Thymus (tissue), 11 donors: ENCODE measurements around the gene CSF3. TPM values are rescaled to one million over a fixed set of nuclear protein-coding genes. Genes with fewer than 3 reads are reported as not detected.

Experiments
- DNase-seq, 9 donors: peaks; one replicate each; pipeline ENCODE4 v3.0.0-alpha.2; 2013; ENCODE audit warnings: low spot score in 9 of 9, low read depth in 6 of 9, missing footprints in 1 of 9
- H3K27ac ChIP-seq, 2 donors: one replicate each; pipeline ENCODE4 v1.5.1; 2013; ENCODE audit warnings: control low read depth in 1 of 2, low read depth in 1 of 2, low read length in 1 of 2, mild to moderate bottlenecking in 1 of 2, moderate library complexity in 1 of 2
- H3K27me3 ChIP-seq, 2 donors: one replicate each; pipeline ENCODE4 v1.5.1; 2013; ENCODE audit warnings: low read length in 1 of 2; ENCODE audit not compliant: control insufficient read depth in 2 of 2, insufficient read depth in 1 of 2
- H3K36me3 ChIP-seq, 2 donors: one replicate each; pipeline ENCODE4 v1.5.1; 2013; ENCODE audit warnings: low read length in 1 of 2, mild to moderate bottlenecking in 1 of 2, moderate library complexity in 1 of 2; ENCODE audit not compliant: control insufficient read depth in 2 of 2, insufficient read depth in 2 of 2
- H3K4me1 ChIP-seq, 2 donors: one replicate each; pipeline ENCODE4 v1.5.1; 2013; ENCODE audit warnings: low read length in 2 of 2; ENCODE audit not compliant: control insufficient read depth in 2 of 2, insufficient read depth in 2 of 2
- H3K4me3 ChIP-seq, 2 donors: one replicate each; pipeline ENCODE4 v1.5.1; 2013; ENCODE audit warnings: low read length in 2 of 2, control low read depth in 1 of 2, mild to moderate bottlenecking in 1 of 2
- H3K9me3 ChIP-seq, 2 donors: one replicate each; pipeline ENCODE4 v1.5.1; 2013; ENCODE audit warnings: low read length in 1 of 2, mild to moderate bottlenecking in 1 of 2; ENCODE audit not compliant: control insufficient read depth in 2 of 2, insufficient read depth in 1 of 2
- WGBS: extraction: QIAGEN DNeasy Blood & Tissue Kit; methylation state at CpG from one replicate; pipeline ENCODE4 v1.1.7; 2013; 5-methylcytosine and 5-hydroxymethylcytosine counted together
- polyA plus RNA-seq: library from polyadenylated mRNA; stranded (reverse); fragments of 200-250 nt; gene quantifications from one replicate; pipeline ENCODE4 v1.2.3, GENCODE V29; 2013
- total RNA-seq: library from RNA; stranded (reverse); fragments of 120-200 nt; gene quantifications from one replicate; pipeline ENCODE4 v1.2.4, GENCODE V29; 2013
- donor health status: healthy.

Gene CSF3
- total and polyA plus RNA-seq, 2 donors, result 0.09 to 1.3 TPM

DNA sequence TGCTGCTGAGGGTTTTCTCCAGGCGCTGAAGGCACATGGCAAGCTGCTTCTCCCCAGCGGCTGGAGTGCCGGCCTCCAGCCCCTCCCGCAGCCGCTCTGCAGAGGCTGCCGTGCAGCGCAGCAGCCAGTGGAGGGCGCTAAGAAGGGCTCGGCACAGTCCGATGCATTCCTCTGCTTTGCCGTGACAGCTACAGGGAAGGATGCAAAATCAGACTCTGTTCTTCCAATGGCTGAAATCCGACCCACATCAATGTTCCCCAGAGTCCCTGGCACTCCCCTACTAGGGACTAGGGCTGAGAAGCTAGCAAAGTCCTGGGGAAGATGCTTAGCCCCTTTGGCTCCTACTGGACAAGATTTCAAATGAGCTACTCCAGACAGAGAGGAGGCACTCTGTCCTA is 19.9 kb downstream of the CSF3 start:
- H3K36me3 ChIP-seq, result peaks cover 57 to 62% of the 10 kb centered on the region in 2 donors
- 95% methylated on average over 12 of the region's 12 CpGs for whole genome bisulfite sequencing

DNA sequence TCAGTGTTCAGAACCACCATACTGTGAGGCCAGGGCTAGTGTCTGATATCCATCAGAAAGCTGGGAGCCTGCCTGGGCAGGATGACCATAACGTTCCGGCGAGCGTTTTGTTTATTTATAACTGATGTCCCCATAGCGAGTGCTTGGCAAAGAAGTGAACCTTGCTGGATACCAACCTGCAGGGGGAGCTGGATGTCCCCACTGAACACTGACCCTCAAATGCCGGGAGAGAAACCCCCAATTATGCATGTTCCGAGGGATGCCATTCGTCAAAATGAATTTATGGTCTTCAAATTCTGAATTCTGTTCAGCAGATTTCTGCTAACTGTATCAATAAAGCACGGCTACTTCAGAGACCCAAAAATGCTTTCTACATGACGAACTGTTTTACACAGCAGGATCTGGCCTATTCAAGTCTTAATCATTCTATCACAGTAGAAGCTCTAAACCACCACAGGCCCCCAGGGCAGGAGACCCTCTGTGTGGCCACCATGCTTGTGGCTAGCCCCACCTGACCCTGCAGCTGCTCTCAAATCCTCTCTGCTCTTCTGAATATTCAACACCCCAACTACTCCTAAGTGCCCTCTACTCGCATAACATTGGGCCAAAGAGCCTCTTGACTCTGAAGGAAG is 23.8 kb downstream of the CSF3 start:
- peak in 1 of 9 donors; percentile 12 for DNase-seq
- 84% methylated on average over 11 of the region's 11 CpGs for WGBS
- Histone ChIP-seq H3K9me3 (no peaks in the 10 kb centered on the region), H3K4me1 (no peaks in the 10 kb centered on the region), H3K4me3 (no peak overlapping the region), H3K27ac (no peak overlapping the region), H3K36me3 (peaks cover 33 to 36% of the 10 kb centered on the region in 2 donors), H3K27me3 (no peaks in the 10 kb centered on the region)

More for the DNA sequence above, 19.9 kb downstream of the CSF3 start:
- no peaks in the 10 kb centered on the region for H3K4me1 ChIP-seq
- no peaks in the 10 kb centered on the region for H3K27me3 ChIP-seq
- no peak overlapping the region for H3K27ac ChIP-seq
- no peak overlapping the region for H3K4me3 ChIP-seq
- H3K9me3 ChIP-seq, result no peaks in the 10 kb centered on the region
- no peak for DNase-seq

DNA sequence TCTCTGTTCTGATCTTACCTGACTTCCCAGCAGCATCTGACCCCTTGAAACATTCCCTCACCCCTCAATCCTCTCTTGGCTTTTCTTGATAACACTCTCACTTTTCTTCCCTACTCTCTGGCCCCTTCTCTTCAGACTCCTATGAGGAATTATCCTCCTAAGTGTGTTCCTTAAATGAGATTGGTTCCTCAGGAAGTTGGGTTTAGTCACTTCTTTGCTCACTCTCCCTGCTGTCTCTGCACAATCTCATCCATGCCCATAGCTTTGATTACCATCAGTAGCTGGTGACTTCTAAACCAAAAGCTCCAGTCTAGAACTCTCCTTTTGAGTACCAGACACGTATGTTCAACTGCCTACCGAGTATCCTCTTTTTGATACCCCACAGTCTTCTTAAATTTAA is 26.0 kb downstream of the CSF3 start:
- no peak for DNase-seq

DNA sequence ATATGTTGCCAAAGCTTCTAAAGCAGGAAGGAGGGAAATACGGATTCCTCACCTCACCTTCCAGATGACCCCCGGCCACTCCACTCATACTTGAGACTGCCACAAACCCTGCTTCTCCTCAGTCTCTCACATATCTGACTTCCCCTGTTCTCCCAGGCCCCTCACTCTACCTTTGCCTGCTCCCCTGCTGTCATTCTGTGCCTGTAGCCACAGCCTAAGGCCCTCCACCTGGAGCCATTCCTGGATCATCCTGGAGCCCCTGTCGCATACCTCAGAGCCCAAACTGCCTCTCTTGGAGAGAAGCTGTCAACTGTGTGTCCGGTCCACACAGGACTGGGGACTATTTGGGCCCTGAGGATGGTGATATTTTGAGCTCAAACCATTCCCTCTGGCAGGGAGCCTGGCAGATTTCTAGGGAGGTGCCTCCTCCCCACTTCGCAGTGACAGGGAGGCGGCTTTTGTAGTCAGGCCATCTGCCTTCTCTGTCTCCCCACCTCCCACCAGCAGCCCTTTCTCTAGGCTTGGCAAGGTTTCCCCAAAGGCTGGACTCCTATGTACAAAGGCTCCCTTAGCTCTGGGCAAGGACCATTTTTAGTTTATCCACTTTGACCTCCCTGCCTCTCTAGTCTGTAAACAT is 41.3 kb downstream of the CSF3 start:
- Histone ChIP-seq H3K4me1 (peaks cover 4 to 24% of the 10 kb centered on the region in 2 donors), H3K4me3 (no peak overlapping the region), H3K9me3 (no peaks in the 10 kb centered on the region), H3K27ac (no peak overlapping the region), H3K36me3 (peaks cover 0 to 11% of the 10 kb centered on the region in 2 donors), H3K27me3 (peaks cover 0 to 14% of the 10 kb centered on the region in 2 donors)
- WGBS, result 94% methylated on average over 6 of the region's 6 CpGs
- DNase-seq, result no peak

More for the DNA sequence above, 26.0 kb downstream of the CSF3 start:
- H3K36me3 ChIP-seq, result peaks cover 16 to 18% of the 10 kb centered on the region in 2 donors
- 94% methylated on average over 2 of the region's 2 CpGs for WGBS
- no peak overlapping the region for H3K4me3 ChIP-seq
- H3K27ac ChIP-seq, result no peak overlapping the region
- no peaks in the 10 kb centered on the region for H3K9me3 ChIP-seq
- H3K4me1 ChIP-seq, result no peaks in the 10 kb centered on the region
- H3K27me3 ChIP-seq, result no peaks in the 10 kb centered on the region

DNA sequence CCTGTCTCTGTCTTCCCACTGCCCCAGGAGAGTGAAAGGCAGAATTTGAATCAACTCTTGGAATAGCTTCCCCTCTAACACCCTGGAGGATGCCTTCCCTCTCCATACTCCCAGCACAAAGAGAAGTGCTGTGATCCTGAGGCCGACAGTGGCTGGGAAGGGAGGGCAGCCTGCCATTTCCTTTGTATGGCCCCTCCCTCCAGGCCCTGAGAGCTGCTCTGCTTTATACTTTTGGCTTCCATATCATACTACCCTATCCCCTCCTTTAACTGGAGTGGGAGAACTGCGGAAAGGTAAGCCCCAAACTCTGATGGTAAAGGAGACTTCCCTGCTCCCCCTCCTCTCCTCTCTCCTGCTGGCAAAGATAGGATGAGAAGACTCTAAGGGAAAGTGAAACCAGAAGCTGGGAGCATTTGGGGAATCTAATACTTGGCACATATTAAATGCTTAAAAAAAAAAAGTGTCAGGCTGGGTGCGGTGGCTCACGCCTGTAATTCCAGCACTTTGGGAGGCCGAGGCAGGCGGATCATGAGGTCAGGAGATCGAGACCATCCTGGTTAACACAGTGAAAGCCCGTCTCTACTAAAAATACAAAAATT is 43.0 kb downstream of the CSF3 start:
- Histone ChIP-seq H3K9me3 (no peaks in the 10 kb centered on the region), H3K27ac (peak overlapping the region; percentile 4 to 46), H3K4me3 (no peak overlapping the region), H3K27me3 (peaks cover 0 to 26% of the 10 kb centered on the region in 2 donors), H3K4me1 (peaks cover 8 to 32% of the 10 kb centered on the region in 2 donors), H3K36me3 (peaks cover 0 to under 1% of the 10 kb centered on the region in 2 donors)
- 88% methylated on average over 8 of the region's 8 CpGs for WGBS
- DNase-seq, result no peak

DNA sequence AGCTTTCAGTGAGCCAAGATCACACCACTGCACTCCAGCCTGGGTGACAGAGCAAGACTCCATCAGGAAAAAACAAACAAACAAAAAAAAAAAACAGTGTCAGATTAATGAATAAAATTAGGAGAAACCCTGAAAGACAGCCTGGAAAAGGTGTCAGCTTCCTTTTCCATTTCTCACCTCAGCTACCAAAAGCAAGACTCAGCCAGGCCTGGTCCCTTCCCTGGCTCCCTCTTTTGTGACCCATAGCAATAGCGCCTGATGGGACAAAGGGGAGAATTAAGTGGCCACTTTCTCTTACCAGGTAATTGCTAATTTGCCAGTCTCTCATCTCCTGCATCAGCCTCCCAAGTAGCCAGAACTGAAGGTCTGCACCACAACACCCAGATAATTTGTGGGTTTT is 43.6 kb downstream of the CSF3 start:
- Histone ChIP-seq H3K4me3 (no peak overlapping the region), H3K4me1 (peaks cover 4 to 33% of the 10 kb centered on the region in 2 donors), H3K27ac (no peak overlapping the region), H3K36me3 (no peaks in the 10 kb centered on the region), H3K9me3 (no peaks in the 10 kb centered on the region), H3K27me3 (peaks cover 0 to 28% of the 10 kb centered on the region in 2 donors)
- 97% methylated on average over 1 of the region's 1 CpG for WGBS
- no peak for DNase-seq

DNA sequence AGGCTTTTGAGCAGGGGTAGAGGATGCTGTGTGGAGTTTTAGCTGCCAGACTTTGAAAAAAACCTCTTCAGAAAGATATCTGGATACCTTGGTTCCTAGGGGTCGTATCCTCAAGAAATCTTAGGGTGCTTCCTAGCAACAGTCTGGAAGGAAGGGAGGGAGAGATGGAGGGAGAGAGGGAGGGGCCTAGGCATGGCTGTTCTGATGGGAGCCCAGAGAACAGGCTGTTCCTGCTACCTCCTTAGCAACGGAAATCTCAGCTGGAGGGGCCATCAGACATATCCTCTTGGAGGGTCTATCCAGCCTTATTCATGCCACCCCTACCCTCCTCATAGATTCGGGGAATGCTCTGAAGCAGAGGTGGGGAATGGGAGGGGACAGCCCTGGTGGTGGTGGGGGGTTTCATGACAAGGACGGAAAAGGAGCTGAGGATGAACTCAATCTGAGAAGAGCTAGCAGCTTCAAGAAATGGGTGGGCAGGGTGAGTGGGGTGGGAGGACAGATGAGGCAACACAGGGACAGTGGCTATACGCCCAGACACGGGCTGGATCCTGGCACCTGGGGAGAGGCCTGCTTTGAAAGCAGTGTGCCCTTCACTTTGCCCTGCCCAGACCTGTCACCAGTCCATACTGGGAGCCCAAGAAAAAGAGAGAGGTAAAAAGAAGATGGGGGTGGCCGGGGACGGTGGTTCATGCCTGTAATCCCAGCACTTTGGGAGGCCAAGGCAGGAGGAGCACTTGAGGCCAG is 44.7 kb downstream of the CSF3 start:
- Histone ChIP-seq H3K9me3 (no peaks in the 10 kb centered on the region), H3K27ac (no peak overlapping the region), H3K4me3 (no peak overlapping the region), H3K4me1 (peaks cover 10 to 40% of the 10 kb centered on the region in 2 donors), H3K27me3 (peaks cover 0 to 28% of the 10 kb centered on the region in 2 donors), H3K36me3 (no peaks in the 10 kb centered on the region)
- WGBS, result 91% methylated on average over 8 of the region's 8 CpGs
- no peak for DNase-seq

DNA sequence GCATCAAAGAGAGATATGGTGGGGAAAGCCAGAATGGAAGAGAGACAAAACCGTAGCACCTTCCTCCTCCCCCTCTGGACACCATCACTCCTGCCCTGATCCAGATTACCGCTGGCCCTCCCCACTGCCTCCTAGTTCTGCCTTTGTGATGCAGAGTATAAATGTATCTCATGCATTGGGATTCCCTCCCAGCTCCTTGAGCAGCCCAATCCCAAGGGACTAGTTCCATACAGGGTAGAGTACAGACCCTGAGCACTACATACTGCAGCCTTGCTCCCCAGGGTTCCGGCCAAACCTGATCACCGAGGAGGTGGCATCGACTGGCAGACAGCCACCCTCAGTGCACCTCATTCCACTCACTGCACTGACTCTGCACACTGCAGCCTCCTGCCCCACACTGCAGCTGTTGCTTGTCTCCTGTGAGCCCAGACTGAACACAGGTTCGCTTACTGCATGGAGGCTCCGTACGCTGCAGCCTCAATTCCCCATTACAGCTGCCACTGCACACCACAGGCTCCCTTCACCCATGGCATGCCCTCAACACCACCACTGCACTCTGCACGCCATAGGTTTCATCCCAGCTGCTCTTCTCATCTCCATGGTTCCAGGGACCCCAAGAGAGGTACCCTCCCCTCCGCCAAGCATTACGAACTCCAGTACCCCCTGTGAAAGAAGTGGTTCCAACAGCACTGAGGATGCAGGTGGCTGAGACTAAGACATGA is 45.8 kb downstream of the CSF3 start:
- Histone ChIP-seq H3K27ac (peak overlapping the region in 1 of 2 donors; percentile 10), H3K9me3 (no peaks in the 10 kb centered on the region), H3K27me3 (peaks cover 0 to 28% of the 10 kb centered on the region in 2 donors), H3K36me3 (no peaks in the 10 kb centered on the region), H3K4me1 (peaks cover 10 to 50% of the 10 kb centered on the region in 2 donors), H3K4me3 (no peak overlapping the region)
- peak in 1 of 9 donors; percentile 55 for DNase-seq
- 82% methylated on average over 11 of the region's 11 CpGs for WGBS
